H1 (cell line): ENCODE data around the gene C14orf132. TPM values are rescaled to one million over a fixed set of nuclear protein-coding genes. Genes with fewer than 3 reads are reported as not detected.
A peak's percentile ranks its signal among the peaks of the same experiment; 100 is the strongest.

Experiments used
- CTCF ChIA-PET: fragments of 300-600 bp; sonication (Branson Sonifier 250); formaldehyde crosslinking; loops from one replicate; lab custom pipeline; 2021; ENCODE audit not compliant: partially characterized antibody; lab: Charles Lee
- POLR2A ChIA-PET: fragments of 300-600 bp; sonication (Branson Sonifier 250); formaldehyde crosslinking; loops from one replicate; lab custom pipeline; 2021; ENCODE audit warnings: inconsistent platforms; ENCODE audit not compliant: partially characterized antibody; lab: Charles Lee
- DNase-seq, 2 experiments: peaks; one replicate each; pipeline versions ENCODE4 v3.0.0 to v3.0.0-alpha.2; 2010 to 2022; ENCODE audit warnings: low spot score in 2 of 2, low read depth in 1 of 2, mixed read lengths in 1 of 2
- FAIRE-seq: peaks from 2 replicates; lab custom pipeline; 2011; peaks lifted over from hg19 to GRCh38; lab: Jason Lieb, UNC
- H2AFZ ChIP-seq: 2 replicates; pipeline ENCODE4 v1.8.1; 2012; ENCODE audit warnings: low read length, inconsistent platforms
- H2AK5ac ChIP-seq: 2 replicates; pipeline ENCODE4 v1.6.1; 2013; ENCODE audit warnings: low read depth, low read length
- H2BK120ac ChIP-seq: replicated peaks from 2 replicates; pipeline ENCODE3; 2013; ENCODE audit warnings: low read depth, low read length, inconsistent platforms
- H2BK12ac ChIP-seq: 2 replicates; pipeline ENCODE4 v1.6.1; 2013; ENCODE audit warnings: low read depth, low read length
- H2BK15ac ChIP-seq: 2 replicates; pipeline ENCODE4 v1.6.1; 2013; ENCODE audit warnings: low read length
- H2BK20ac ChIP-seq: 2 replicates; pipeline ENCODE4 v1.6.1; 2013; ENCODE audit warnings: low read length
- H2BK5ac ChIP-seq: 2 replicates; pipeline ENCODE4 v1.6.1; 2013; ENCODE audit warnings: low read depth, low read length
- H3K14ac ChIP-seq: 2 replicates; pipeline ENCODE4 v1.6.1; 2013; ENCODE audit warnings: inconsistent platforms; ENCODE audit not compliant: insufficient read length
- H3K18ac ChIP-seq: 2 replicates; pipeline ENCODE4 v1.6.1; 2013; ENCODE audit warnings: low read length; ENCODE audit errors: extremely low read depth
- H3K23ac ChIP-seq: 2 replicates; pipeline ENCODE4 v1.6.1; 2013; ENCODE audit warnings: inconsistent platforms; ENCODE audit not compliant: insufficient read length
- H3K23me2 ChIP-seq: 2 replicates; pipeline ENCODE4 v1.6.1; 2013; ENCODE audit warnings: low read depth, low read length
- H3K27ac ChIP-seq: 2 replicates; pipeline ENCODE4 v1.6.1; 2011; ENCODE audit warnings: low read depth, low read length, inconsistent platforms
- H3K27me3 ChIP-seq, 4 experiments: replicated peaks in 1 of 4; 1 replicate in 1 of 4; 2 replicates in 3 of 4; pipeline versions ENCODE4 v1.6.1 to v1.8.1; 2011 to 2013; ENCODE audit warnings: low read length in 3 of 4, mild to moderate bottlenecking in 3 of 4, inconsistent platforms in 2 of 4, mixed read lengths in 2 of 4, moderate library complexity in 1 of 4; ENCODE audit not compliant: control insufficient read depth in 3 of 4, insufficient read depth in 3 of 4; ENCODE audit errors: extremely low read depth in 1 of 4
- H3K36me3 ChIP-seq, 4 experiments: 2 replicates each; pipeline versions ENCODE4 v1.6.1 to v1.8.1; 2011 to 2013; ENCODE audit warnings: mild to moderate bottlenecking in 4 of 4, low read length in 3 of 4, moderate library complexity in 2 of 4, control low read depth in 1 of 4, inconsistent platforms in 1 of 4; ENCODE audit not compliant: insufficient read depth in 4 of 4, control insufficient read depth in 2 of 4
- H3K4ac ChIP-seq: replicated peaks from 2 replicates; pipeline ENCODE3; 2013; ENCODE audit warnings: low read length, low read depth, mixed read lengths, inconsistent platforms; ENCODE audit not compliant: insufficient read length
- H3K4me1 ChIP-seq, 4 experiments: replicated peaks in 1 of 4; 1 replicate in 1 of 4; 2 replicates in 3 of 4; pipeline versions ENCODE4 v1.6.1 to v1.8.1; 2011 to 2013; ENCODE audit warnings: low read length in 3 of 4, inconsistent platforms in 2 of 4, mixed read lengths in 1 of 4; ENCODE audit not compliant: insufficient read depth in 4 of 4, control insufficient read depth in 3 of 4
- H3K4me2 ChIP-seq, 2 experiments: 2 replicates each; pipeline versions ENCODE4 v1.6.1 to v1.8.1; 2011 to 2013; ENCODE audit warnings: low read depth in 2 of 2, low read length in 2 of 2, control low read depth in 1 of 2, inconsistent platforms in 1 of 2, mild to moderate bottlenecking in 1 of 2; ENCODE audit not compliant: insufficient read depth in 1 of 2
- H3K4me3 ChIP-seq, 4 experiments: fragments of 200-600, 300-600 bp in 1 of 4; sonication (generic), shearing (Covaris generic), sonication (Bioruptor Twin) in 1 of 4; 2 replicates each; pipeline versions ENCODE4 v1.5.1 to v1.8.1; 2011 to 2016; ENCODE audit warnings: low read length in 4 of 4, low read depth in 3 of 4, control low read depth in 2 of 4, inconsistent platforms in 2 of 4, mild to moderate bottlenecking in 2 of 4, mixed read lengths in 1 of 4, moderate library complexity in 1 of 4; ENCODE audit not compliant: insufficient read depth in 2 of 4; ENCODE audit errors: extremely low read depth in 1 of 4
- H3K56ac ChIP-seq: replicated peaks from 2 replicates; pipeline ENCODE3; 2013; ENCODE audit warnings: low read depth, mild to moderate bottlenecking, mixed read lengths, low read length, inconsistent platforms; ENCODE audit not compliant: insufficient read length
- H3K79me1 ChIP-seq: 2 replicates; pipeline ENCODE4 v1.6.1; 2013; ENCODE audit warnings: low read depth, low read length, control low read depth
- H3K79me2 ChIP-seq, 2 experiments: 2 replicates each; pipeline versions ENCODE4 v1.6.1 to v1.8.1; 2012 to 2013; ENCODE audit warnings: low read length in 2 of 2, mild to moderate bottlenecking in 2 of 2, inconsistent platforms in 1 of 2; ENCODE audit not compliant: insufficient read depth in 2 of 2, control insufficient read depth in 1 of 2
- H3K9ac ChIP-seq, 4 experiments: replicated peaks in 1 of 4; 1 replicate in 1 of 4; 2 replicates in 3 of 4; pipeline versions ENCODE4 v1.6.1 to v1.8.1; 2011 to 2013; ENCODE audit warnings: low read depth in 3 of 4, low read length in 3 of 4, control low read depth in 2 of 4, mild to moderate bottlenecking in 2 of 4, moderate library complexity in 2 of 4, inconsistent platforms in 1 of 4; ENCODE audit errors: extremely low read depth in 1 of 4
- H3K9me3 ChIP-seq, 2 experiments: 2 replicates each; pipeline versions ENCODE4 v1.6.1 to v1.8.1; 2012 to 2013; ENCODE audit warnings: mild to moderate bottlenecking in 2 of 2, moderate library complexity in 2 of 2, control low read depth in 1 of 2, inconsistent platforms in 1 of 2, low read depth in 1 of 2, low read length in 1 of 2, mixed read lengths in 1 of 2; ENCODE audit not compliant: insufficient read depth in 2 of 2
- H4K20me1 ChIP-seq, 2 experiments: replicated peaks in 1 of 2; 2 replicates each; pipeline versions ENCODE3 to v1.8.1; 2011 to 2013; ENCODE audit warnings: inconsistent platforms in 2 of 2, low read length in 2 of 2, mild to moderate bottlenecking in 1 of 2; ENCODE audit not compliant: insufficient read depth in 2 of 2, control insufficient read depth in 1 of 2
- H4K5ac ChIP-seq: 2 replicates; pipeline ENCODE4 v1.6.1; 2013; ENCODE audit warnings: low read length, low read depth, mixed read lengths, inconsistent platforms; ENCODE audit not compliant: insufficient read length
- H4K8ac ChIP-seq: 2 replicates; pipeline ENCODE4 v1.8.0; 2013; ENCODE audit warnings: mild to moderate bottlenecking, moderate library complexity, low read length, inconsistent platforms; ENCODE audit not compliant: insufficient read depth; ENCODE audit errors: extremely low read depth
- H4K91ac ChIP-seq: replicated peaks from 2 replicates; pipeline ENCODE3; 2013; ENCODE audit warnings: low read length, mixed read lengths, inconsistent platforms; ENCODE audit not compliant: insufficient read length
- ASH2L ChIP-seq: fragments of 200-600, 300-600 bp; sonication (generic); IDR thresholded peaks from one replicate; pipeline ENCODE4 v1.7.1; 2017; ENCODE audit warnings: low read length
- CTBP2 ChIP-seq: IDR thresholded peaks from 2 replicates; pipeline ENCODE4 v1.7.0; 2011; ENCODE audit warnings: borderline replicate concordance, mild to moderate bottlenecking, moderate library complexity, mixed read lengths, low read length; ENCODE audit not compliant: insufficient read depth, insufficient read length
- EGR1 ChIP-seq: IDR thresholded peaks from 2 replicates; pipeline ENCODE4 v1.6.1; 2011; ENCODE audit warnings: low read depth, low read length, borderline replicate concordance
- SIX5 ChIP-seq: IDR thresholded peaks from 2 replicates; pipeline ENCODE4 v1.6.1; 2011; ENCODE audit warnings: mild to moderate bottlenecking, low read depth, low read length
- SP4 ChIP-seq: IDR thresholded peaks from 2 replicates; pipeline ENCODE4 v1.6.1; 2012; ENCODE audit warnings: low read length, inconsistent platforms
- ZNF274 ChIP-seq: IDR thresholded peaks from 2 replicates; pipeline ENCODE4 v1.7.0; 2012; ENCODE audit warnings: low read length, borderline replicate concordance; ENCODE audit errors: extremely low read depth
- WGBS, 2 experiments: shearing (Covaris generic) in 1 of 2; methylation state at CpG; one replicate each; pipeline versions ENCODE4 v1.1.6 to v1.1.7; 2013 to 2015; ENCODE audit warnings: low lambda C conversion rate in 2 of 2, mixed read lengths in 2 of 2, inconsistent platforms in 1 of 2, low coverage in 1 of 2, missing lambda C conversion rate in 1 of 2; ENCODE audit not compliant: insufficient replicate concordance in 2 of 2, insufficient coverage in 1 of 2, insufficient read length in 1 of 2; ENCODE audit errors: extremely low coverage in 1 of 2, missing lambda C conversion rate in 1 of 2; 5-methylcytosine and 5-hydroxymethylcytosine counted together
- polyA plus RNA-seq, 7 experiments: library from polyadenylated mRNA; depleted of rRNA in 3 of 7; stranded (reverse) in 5 of 7; unstranded in 2 of 7; fragments of >200 nt in 5 of 7; fragments of 200-250 nt in 2 of 7; gene quantifications; 1 replicate in 5 of 7; 2 replicates in 1 of 7; 4 replicates in 1 of 7; pipeline versions ENCODE4 v1.2.1 to v1.2.3, GENCODE V29; 2011 to 2013; ENCODE audit warnings: missing spikeins in 2 of 7, mixed read lengths in 2 of 7
- total RNA-seq: library from RNA; stranded (reverse); fragmentation: NEBNext Ultra II Directional; extraction: Animal tissue kit (Norgen Biotek cat#: 25700); gene quantifications from 2 replicates; pipeline ENCODE4 v1.2.1, GENCODE V29; 2021

The C14orf132 gene
- total and polyA plus RNA-seq, 2 of the 8 experiments (the other 6 are each of a cell fraction or from before 2014, with no cell fraction given), result 11.7 to 32.5 TPM

- POLR2A ChIA-PET, result interaction anchor here (1.0 to 2.8 kb wide), 8 partner anchors 8 to 397 kb away, joined by 3 to 33 read pairs (median 8); partner anchors contain the start of gene TUNAR
- TF ChIP-seq ASH2L (no peak), EGR1 (no peak), CTBP2 (no peak), ZNF274 (no peak), SIX5 (no peak), SP4 (no peak)
Measured at GRCh38 chr14:95994593-95994928, 44.6 kb upstream of the C14orf132 start.

More at GRCh38 chr14:95994593-95994928, 44.6 kb upstream of the C14orf132 start:
- peaks cover 7 to 17% (median 11%) of the 10 kb centered on the region in 4 experiments for H3K4me1 ChIP-seq
- FAIRE-seq (no peak), DNase-seq (no peak)
- no peaks in the 10 kb centered on the region for H3K79me1 ChIP-seq
- H3K9ac ChIP-seq, result no peak overlapping the region
- 41% methylated on average over 3 of the region's 3 CpGs; no CpG with 5 or more reads in 1 of the 2 experiments for WGBS, 2 experiments
- H2BK20ac ChIP-seq, result no peak overlapping the region
- H2BK120ac ChIP-seq, result no peak overlapping the region
- no peak overlapping the region for H3K4me2 ChIP-seq
- H3K27ac ChIP-seq, result no peak overlapping the region; the same call in 1 of the 2 replicates
- H3K4ac ChIP-seq, result no peak overlapping the region
- H2BK12ac ChIP-seq, result no peak overlapping the region
- no peak overlapping the region for H2BK15ac ChIP-seq
- no peak overlapping the region for H4K91ac ChIP-seq
- H3K9me3 ChIP-seq, result peaks cover 12 to 18% of the 10 kb centered on the region in 2 experiments
- no peaks in the 10 kb centered on the region for H4K20me1 ChIP-seq
- H3K27me3 ChIP-seq, result no peaks in the 10 kb centered on the region
- H3K79me2 ChIP-seq, result no peaks in the 10 kb centered on the region
- H3K23ac ChIP-seq, result no peak overlapping the region
- H2BK5ac ChIP-seq, result no peak overlapping the region; the same call in 1 of the 2 replicates
- no peak overlapping the region for H3K4me3 ChIP-seq
- no peak overlapping the region for H3K14ac ChIP-seq
- peaks cover 0 to 4% (median 1%) of the 10 kb centered on the region in 4 experiments; a peak in 2 of 8 replicates for H3K36me3 ChIP-seq
- H3K56ac ChIP-seq, result no peak overlapping the region
- H4K5ac ChIP-seq, result no peak overlapping the region
- peak overlapping the region; percentile 57; the same call in 1 of the 2 replicates for H3K18ac ChIP-seq
- H3K23me2 ChIP-seq, result no peaks in the 10 kb centered on the region
- no peak overlapping the region for H2AK5ac ChIP-seq
- no peak overlapping the region for H2AFZ ChIP-seq
- CTCF ChIA-PET, result interaction anchor here (0.6 to 8.2 kb wide), 63 partner anchors 8 to 468 kb away, joined by 3 to 104 read pairs (median 5); partner anchors contain the start of genes C14orf132 and TCL1B
- H4K8ac ChIP-seq, result no peak overlapping the region
